ENCODE measurements around the gene POT1. TPM values are rescaled to one million over a fixed set of nuclear protein-coding genes. Genes with fewer than 3 reads are reported as not detected.

Gene POT1
- total RNA-seq, 4 donors from 2014 or later, result 5.1 to 20.3 (median 10.4) TPM

GRCh38 chr7:124843336-124843735 lies 86.3 kb downstream of the POT1 start:
- H3K27me3 ChIP-seq, result no peaks in the 10 kb centered on the region
- DNase-seq (no peak), ATAC-seq (no peak)
- TF ChIP-seq CTCF (IDR thresholded peaks at IDR 0.05 in 4 of 5, conservative IDR thresholded peaks at IDR 0.05 in 1 of 5), result no peak
- TF ChIP-seq POLR2A (IDR thresholded peaks at IDR 0.05), result no peak
- no peaks in the 10 kb centered on the region for H3K9me3 ChIP-seq
- peaks cover 0 to 8% of the 10 kb centered on the region in 2 donors for H3K36me3 ChIP-seq
- H3K4me1 ChIP-seq, result no peaks in the 10 kb centered on the region
- in situ Hi-C loops (cut with MboI; ENCODE audit: low sequenced_read_pairs in 4 of 4), result no loop called here
- H3K27ac ChIP-seq, result no peak overlapping the region
- intact Hi-C loops (cut with DNase I; ENCODE audit: low total_unique reads), result no loop called here
- H3K4me3 ChIP-seq, result no peak overlapping the region

- no peaks in the 10 kb centered on the region for H3K36me3 ChIP-seq
- intact Hi-C loops (cut with DNase I; ENCODE audit: low total_unique reads), result no loop called here
Observed at GRCh38 chr7:124840435-124840834, 89.2 kb downstream of the POT1 start.

GRCh38 chr7:124839687-124840086 lies 89.9 kb downstream of the POT1 start:
- Histone ChIP-seq H3K4me1 (no peaks in the 10 kb centered on the region), H3K27ac (no peak overlapping the region), H3K4me3 (no peak overlapping the region), H3K9me3 (no peaks in the 10 kb centered on the region), H3K36me3 (peaks cover 0 to 5% of the 10 kb centered on the region in 2 donors), H3K27me3 (no peaks in the 10 kb centered on the region)
- DNase-seq (no peak), ATAC-seq (no peak)
- in situ Hi-C loops (cut with MboI; ENCODE audit: low sequenced_read_pairs in 4 of 4), result no loop called here
- intact Hi-C loops (cut with DNase I; ENCODE audit: low total_unique reads), result no loop called here
- TF ChIP-seq CTCF (IDR thresholded peaks at IDR 0.05 in 4 of 5, conservative IDR thresholded peaks at IDR 0.05 in 1 of 5) (no peak), POLR2A (IDR thresholded peaks at IDR 0.05) (no peak)

More at GRCh38 chr7:124840435-124840834, 89.2 kb downstream of the POT1 start:
- Histone ChIP-seq H3K27ac (no peak overlapping the region), H3K4me1 (no peaks in the 10 kb centered on the region), H3K4me3 (no peak overlapping the region), H3K27me3 (no peaks in the 10 kb centered on the region), H3K9me3 (no peaks in the 10 kb centered on the region)
- in situ Hi-C loops (cut with MboI; ENCODE audit: low sequenced_read_pairs in 4 of 4), result no loop called here
- ATAC-seq, result no peak
- no peak for TF ChIP-seq POLR2A (IDR thresholded peaks at IDR 0.05)
- peak in 1 of 5 experiments; percentile 21 for TF ChIP-seq CTCF (IDR thresholded peaks at IDR 0.05 in 4 of 5, conservative IDR thresholded peaks at IDR 0.05 in 1 of 5)
- no peak for DNase-seq

- Histone ChIP-seq H3K9me3 (no peaks in the 10 kb centered on the region), H3K4me3 (no peak overlapping the region), H3K27me3 (no peaks in the 10 kb centered on the region), H3K4me1 (no peaks in the 10 kb centered on the region), H3K36me3 (peaks cover 0 to 9% of the 10 kb centered on the region in 2 donors), H3K27ac (no peak overlapping the region)
- intact Hi-C loops (cut with DNase I; ENCODE audit: low total_unique reads) (no loop called here), in situ Hi-C loops (cut with MboI; ENCODE audit: low sequenced_read_pairs in 4 of 4) (no loop called here)
- no peak for DNase-seq
- no peak for ATAC-seq
- no peak for TF ChIP-seq POLR2A (IDR thresholded peaks at IDR 0.05)
- no peak for TF ChIP-seq CTCF (IDR thresholded peaks at IDR 0.05 in 4 of 5, conservative IDR thresholded peaks at IDR 0.05 in 1 of 5)
Observed at GRCh38 chr7:124836173-124836572, 93.5 kb downstream of the POT1 start.

- DNase-seq (no peak), ATAC-seq (no peak)
- peaks cover 0 to 10% of the 10 kb centered on the region in 2 donors for H3K36me3 ChIP-seq
- H3K27me3 ChIP-seq, result no peaks in the 10 kb centered on the region
- intact Hi-C loops (cut with DNase I; ENCODE audit: low total_unique reads) (no loop called here), in situ Hi-C loops (cut with MboI; ENCODE audit: low sequenced_read_pairs in 4 of 4) (no loop called here)
- no peaks in the 10 kb centered on the region for H3K4me1 ChIP-seq
- no peak overlapping the region for H3K4me3 ChIP-seq
- no peaks in the 10 kb centered on the region for H3K9me3 ChIP-seq
- no peak overlapping the region for H3K27ac ChIP-seq
- no peak for TF ChIP-seq CTCF (IDR thresholded peaks at IDR 0.05 in 4 of 5, conservative IDR thresholded peaks at IDR 0.05 in 1 of 5)
- no peak for TF ChIP-seq POLR2A (IDR thresholded peaks at IDR 0.05)
Observed at GRCh38 chr7:124818807-124819206, 110.8 kb downstream of the POT1 start.

Data from gastrocnemius medialis (tissue), 4 donors.